Sigmoid colon (tissue), 7 donors: ENCODE data around the gene GYS2. TPM values are rescaled to one million over a fixed set of nuclear protein-coding genes. Genes with fewer than 3 reads are reported as not detected.

Experiments
- DNase-seq: peaks from one replicate; pipeline ENCODE4 v3.0.0-alpha.2; 2019
- H3K27ac ChIP-seq, 4 donors: fragments of 200-600 bp; sonication (generic); one replicate each; pipeline ENCODE4 v1.5.1; 2016 to 2019; ENCODE audit warnings: mild to moderate bottlenecking in 1 of 4
- H3K27me3 ChIP-seq, 3 donors: fragments of 200-600 bp; sonication (generic); one replicate each; pipeline ENCODE4 v1.5.1; 2019; ENCODE audit warnings: mild to moderate bottlenecking in 1 of 3
- H3K36me3 ChIP-seq, 4 donors: fragments of 200-600 bp; sonication (generic); one replicate each; pipeline ENCODE4 v1.5.1; 2016 to 2019
- H3K4me1 ChIP-seq, 4 donors: fragments of 200-600 bp; sonication (generic); one replicate each; pipeline ENCODE4 v1.5.1; 2017 to 2019
- H3K4me3 ChIP-seq, 4 donors: fragments of 200-600 bp; sonication (generic); one replicate each; pipeline ENCODE4 v1.5.1; 2017 to 2019; ENCODE audit warnings: mild to moderate bottlenecking in 2 of 4, moderate library complexity in 1 of 4
- H3K9me3 ChIP-seq, 4 donors: fragments of 200-600 bp in 3 of 4; sonication (generic) in 3 of 4; one replicate each; pipeline versions ENCODE4 v1.5.1 to v1.6.1; 2013 to 2019
- EP300 ChIP-seq, 4 donors: sonication (generic); formaldehyde crosslinking; IDR thresholded peaks; one replicate each; pipeline ENCODE4 v1.6.1; 2017; ENCODE audit warnings: antibody characterized with exemption in 4 of 4
- POLR2A ChIP-seq, 2 donors: fragments of 450-650 bp; IDR thresholded peaks; one replicate each; pipeline ENCODE4 v1.6.1; 2016; ENCODE audit warnings: antibody characterized with exemption in 2 of 2, mild to moderate bottlenecking in 2 of 2, moderate library complexity in 2 of 2
- POLR2AphosphoS5 ChIP-seq, 4 donors: sonication (generic); formaldehyde crosslinking; IDR thresholded peaks; one replicate each; pipeline ENCODE4 v1.6.1; 2017; ENCODE audit warnings: antibody characterized with exemption in 4 of 4
- WGBS, 2 donors: extraction: QIAGEN DNeasy Blood & Tissue Kit; methylation state at CpG; one replicate each; pipeline ENCODE4 v1.1.7; 2013; 5-methylcytosine and 5-hydroxymethylcytosine counted together
- intact Hi-C: fragments of 100-400 bp; cut with DNase I; formaldehyde crosslinking; loops from one replicate; pipeline ENCODE4 v1.15.1; 2023
- polyA plus RNA-seq, 3 donors: library from polyadenylated mRNA; stranded (reverse); fragments of 200-250 nt; gene quantifications; one replicate each; pipeline ENCODE4 v1.2.3, GENCODE V29; 2013
- total RNA-seq, 4 donors: library from RNA; depleted of rRNA; stranded (reverse); fragments of >200 nt; gene quantifications; one replicate each; pipeline ENCODE4 v1.1.0, GENCODE V29; 2016
- TF ChIP-seq, protein P1 (sequence below), 4 experiments: fragments of 450-650 bp in 3 of 4; fragments of 200-600 bp in 1 of 4; IDR thresholded peaks; one replicate each; pipeline ENCODE4 v1.5.1; 2016 to 2019; ENCODE audit warnings: antibody characterized with exemption in 4 of 4, mild to moderate bottlenecking in 3 of 4, moderate library complexity in 2 of 4
- donor health status: healthy with polysubstance abuse.
- donor health status: Bipolar disorder and iron deficiency.
- donor health status: healthy.

Gene GYS2
- total and polyA plus RNA-seq, 7 donors = 0.27 TPM; not detected in 6

DNA sequence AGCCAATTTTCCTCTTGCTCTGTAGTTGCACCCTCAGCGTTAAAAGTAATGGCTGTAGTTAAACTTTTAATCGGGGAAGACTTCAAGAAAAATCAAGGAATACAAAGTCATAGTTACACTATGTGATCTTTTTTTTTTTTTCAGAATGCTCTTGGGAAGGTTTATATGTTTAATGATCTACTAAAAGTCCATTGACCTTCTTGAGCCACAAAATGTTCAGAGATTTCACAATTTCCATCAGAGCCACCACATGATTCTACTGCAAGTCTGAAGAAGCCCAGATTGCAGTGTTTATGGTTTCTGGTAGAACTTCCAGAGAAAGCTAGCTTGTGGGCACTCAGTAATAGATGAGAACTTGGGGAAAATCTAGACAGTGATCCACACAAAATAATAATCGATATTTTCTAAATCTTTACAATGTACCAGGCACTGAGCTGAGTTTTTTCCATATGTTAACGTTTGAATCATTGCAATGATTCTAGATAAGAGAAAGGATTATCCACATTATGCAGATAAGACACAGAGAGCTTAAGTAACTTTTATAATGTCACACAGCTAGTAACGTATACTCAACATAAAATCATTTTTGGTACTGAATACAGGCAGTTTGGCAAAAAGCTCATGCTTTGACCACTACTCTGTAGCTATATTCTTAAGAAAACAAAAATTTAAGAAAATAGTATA lies 38.3 kb downstream of the GYS2 start:
- WGBS, 2 donors = 55 to 80% methylated on average over 5 of the region's 5 CpGs
- H3K27me3 ChIP-seq = no peaks in the 10 kb centered on the region
- intact Hi-C loops = no loop called here
- H3K27ac ChIP-seq = no peak overlapping the region
- H3K9me3 ChIP-seq = no peaks in the 10 kb centered on the region
- H3K4me3 ChIP-seq = no peak overlapping the region
- DNase-seq = no peak
- H3K4me1 ChIP-seq = no peaks in the 10 kb centered on the region
- H3K36me3 ChIP-seq = no peaks in the 10 kb centered on the region
- TF ChIP-seq EP300 (IDR thresholded peaks at IDR 0.05) (no peak), POLR2AphosphoS5 (IDR thresholded peaks at IDR 0.05) (no peak), POLR2A (IDR thresholded peaks at IDR 0.05) (no peak)
- TF ChIP-seq, protein P1, sequence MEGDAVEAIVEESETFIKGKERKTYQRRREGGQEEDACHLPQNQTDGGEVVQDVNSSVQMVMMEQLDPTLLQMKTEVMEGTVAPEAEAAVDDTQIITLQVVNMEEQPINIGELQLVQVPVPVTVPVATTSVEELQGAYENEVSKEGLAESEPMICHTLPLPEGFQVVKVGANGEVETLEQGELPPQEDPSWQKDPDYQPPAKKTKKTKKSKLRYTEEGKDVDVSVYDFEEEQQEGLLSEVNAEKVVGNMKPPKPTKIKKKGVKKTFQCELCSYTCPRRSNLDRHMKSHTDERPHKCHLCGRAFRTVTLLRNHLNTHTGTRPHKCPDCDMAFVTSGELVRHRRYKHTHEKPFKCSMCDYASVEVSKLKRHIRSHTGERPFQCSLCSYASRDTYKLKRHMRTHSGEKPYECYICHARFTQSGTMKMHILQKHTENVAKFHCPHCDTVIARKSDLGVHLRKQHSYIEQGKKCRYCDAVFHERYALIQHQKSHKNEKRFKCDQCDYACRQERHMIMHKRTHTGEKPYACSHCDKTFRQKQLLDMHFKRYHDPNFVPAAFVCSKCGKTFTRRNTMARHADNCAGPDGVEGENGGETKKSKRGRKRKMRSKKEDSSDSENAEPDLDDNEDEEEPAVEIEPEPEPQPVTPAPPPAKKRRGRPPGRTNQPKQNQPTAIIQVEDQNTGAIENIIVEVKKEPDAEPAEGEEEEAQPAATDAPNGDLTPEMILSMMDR (IDR thresholded peaks at IDR 0.05) = no peak

DNA sequence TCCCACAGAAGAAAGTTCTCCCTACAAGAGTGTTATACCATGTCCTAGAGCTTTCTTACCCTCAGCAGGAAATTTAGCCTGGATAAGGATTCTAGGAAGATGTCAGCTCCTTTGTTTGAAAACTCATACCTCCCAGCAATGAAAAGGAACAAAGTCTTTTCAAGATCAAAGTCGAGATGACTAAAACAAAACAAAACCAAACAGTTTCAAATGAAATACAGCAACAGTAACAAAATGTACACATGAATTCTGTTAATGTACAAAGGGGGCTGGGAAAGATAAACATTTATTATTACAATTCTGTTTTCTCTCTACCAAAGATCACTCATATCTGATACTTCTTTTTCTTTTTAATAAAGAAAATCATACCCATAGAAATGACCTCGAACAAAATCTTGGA lies 41.8 kb downstream of the GYS2 start:
- H3K4me3 ChIP-seq = no peak overlapping the region
- DNase-seq = no peak
- H3K9me3 ChIP-seq = no peaks in the 10 kb centered on the region
- H3K36me3 ChIP-seq = no peaks in the 10 kb centered on the region
- intact Hi-C loops = no loop called here
- H3K27me3 ChIP-seq = no peaks in the 10 kb centered on the region
- TF ChIP-seq EP300 (IDR thresholded peaks at IDR 0.05) = no peak
- no peak for TF ChIP-seq POLR2A (IDR thresholded peaks at IDR 0.05)
- no peak for TF ChIP-seq POLR2AphosphoS5 (IDR thresholded peaks at IDR 0.05)
- TF ChIP-seq, protein P1 (IDR thresholded peaks at IDR 0.05) = no peak
- H3K27ac ChIP-seq = no peak overlapping the region
- WGBS, 2 donors = 33 to 61% methylated on average over 2 of the region's 2 CpGs
- no peaks in the 10 kb centered on the region for H3K4me1 ChIP-seq

DNA sequence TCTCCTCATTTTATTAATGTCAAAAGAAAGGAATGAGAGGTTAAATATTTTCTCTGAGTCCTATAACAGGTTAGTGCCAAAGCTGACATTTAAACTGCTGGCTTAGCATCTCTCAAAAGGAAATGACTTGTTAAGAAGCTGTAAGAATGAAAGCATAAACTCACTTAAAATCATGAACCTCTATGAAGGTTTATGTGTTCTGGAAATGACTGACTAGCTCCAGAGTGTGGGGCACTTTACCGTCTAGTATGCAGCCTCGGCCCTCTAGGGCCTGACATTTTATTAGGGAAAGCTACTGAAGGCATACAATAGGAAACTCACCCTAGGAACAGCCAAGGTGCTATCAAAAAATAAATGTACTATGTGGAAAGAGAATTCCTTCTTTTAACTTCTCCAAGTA lies 43.5 kb downstream of the GYS2 start:
- no peaks in the 10 kb centered on the region for H3K36me3 ChIP-seq
- intact Hi-C loops = no loop called here
- TF ChIP-seq, protein P1 (IDR thresholded peaks at IDR 0.05) = no peak
- TF ChIP-seq POLR2A (IDR thresholded peaks at IDR 0.05) (no peak), POLR2AphosphoS5 (IDR thresholded peaks at IDR 0.05) (no peak), EP300 (IDR thresholded peaks at IDR 0.05) (no peak)

GRCh38 chr12:21559855-21560569 lies 44.6 kb downstream of the GYS2 start:
- intact Hi-C loops = no loop called here
- Histone ChIP-seq H3K4me1 (no peaks in the 10 kb centered on the region), H3K9me3 (no peaks in the 10 kb centered on the region), H3K4me3 (no peak overlapping the region), H3K36me3 (no peaks in the 10 kb centered on the region), H3K27me3 (no peaks in the 10 kb centered on the region), H3K27ac (no peak overlapping the region)
- no peak for TF ChIP-seq POLR2A (IDR thresholded peaks at IDR 0.05)
- TF ChIP-seq, protein P1 (IDR thresholded peaks at IDR 0.05) = no peak
- WGBS, 2 donors = 71 to 78% methylated on average over 7 of the region's 7 CpGs
- no peak for DNase-seq

More for the DNA sequence above, 43.5 kb downstream of the GYS2 start:
- no peaks in the 10 kb centered on the region for H3K27me3 ChIP-seq
- 40 to 41% methylated on average over 2 of the region's 2 CpGs for WGBS, 2 donors
- no peak for DNase-seq
- H3K4me1 ChIP-seq = no peaks in the 10 kb centered on the region
- H3K27ac ChIP-seq = no peak overlapping the region
- H3K9me3 ChIP-seq = no peaks in the 10 kb centered on the region
- H3K4me3 ChIP-seq = no peak overlapping the region
